Neural cell (in vitro differentiated cells): Measurements from ENCODE around the gene TTC34. TPM values are rescaled to one million over a fixed set of nuclear protein-coding genes. Genes with fewer than 3 reads are reported as not detected.

Source experiments
- H2AFZ ChIP-seq: fragments of 200-600, 300-800 bp; sonication (generic), shearing (Covaris generic); 2 replicates; pipeline ENCODE4 v1.6.0; 2014; ENCODE audit warnings: low read depth, mild to moderate bottlenecking, antibody characterized with exemption, low read length, moderate library complexity
- H3F3A ChIP-seq: fragments of 200-600 bp; shearing (Covaris generic); 2 replicates; pipeline ENCODE4 v1.6.1; 2016; ENCODE audit warnings: mild to moderate bottlenecking, moderate library complexity, mixed read lengths, antibody characterized with exemption, low read length; ENCODE audit not compliant: insufficient read depth, poor library complexity, severe bottlenecking
- H3K27ac ChIP-seq: fragments of 200-600, 300-800 bp; sonication (generic), shearing (Covaris generic); 2 replicates; pipeline ENCODE4 v1.5.1; 2014; ENCODE audit warnings: mild to moderate bottlenecking, low read length, moderate library complexity
- H3K27me3 ChIP-seq: fragments of 300-800, 200-600 bp; sonication (generic), shearing (Covaris generic); 2 replicates; pipeline ENCODE4 v1.6.0; 2014; ENCODE audit warnings: mild to moderate bottlenecking, low read depth, low read length, moderate library complexity; ENCODE audit not compliant: insufficient read depth
- H3K36me3 ChIP-seq: fragments of 300-800, 200-600 bp; sonication (generic), shearing (Covaris generic); 2 replicates; pipeline ENCODE4 v1.5.1; 2014; ENCODE audit warnings: mild to moderate bottlenecking, antibody characterized with exemption, low read length, moderate library complexity; ENCODE audit not compliant: insufficient read depth
- H3K4me2 ChIP-seq: fragments of 300-800, 200-600 bp; sonication (generic), shearing (Covaris generic); 2 replicates; pipeline ENCODE4 v1.6.0; 2014; ENCODE audit warnings: mild to moderate bottlenecking, low read length
- H3K4me3 ChIP-seq: fragments of 300-800, 200-600 bp; sonication (generic), shearing (Covaris generic); 2 replicates; pipeline ENCODE4 v1.5.1; 2014; ENCODE audit warnings: mild to moderate bottlenecking, low read length, moderate library complexity
- H3K79me2 ChIP-seq: fragments of 200-600 bp; shearing (Covaris generic); replicated peaks from 2 replicates; pipeline ENCODE4 v1.6.0; 2014; ENCODE audit warnings: mild to moderate bottlenecking, low read length, moderate library complexity; ENCODE audit not compliant: insufficient read depth
- H3K9ac ChIP-seq: fragments of 300-800, 200-600 bp; sonication (generic), shearing (Covaris generic); 2 replicates; pipeline ENCODE4 v1.6.1; 2016; ENCODE audit warnings: mild to moderate bottlenecking, low read length, mixed read lengths
- H3K9me2 ChIP-seq: fragments of 200-600 bp; shearing (Covaris generic); 2 replicates; pipeline ENCODE4 v1.6.1; 2016; ENCODE audit warnings: mild to moderate bottlenecking, low read length, mixed read lengths; ENCODE audit not compliant: insufficient read depth
- H3K9me3 ChIP-seq: fragments of 200-600, 300-800 bp; sonication (generic), shearing (Covaris generic); 2 replicates; pipeline ENCODE4 v1.6.1; 2016; ENCODE audit warnings: mild to moderate bottlenecking, mixed run types, low read length, moderate library complexity, mixed read lengths
- H4K20me1 ChIP-seq: fragments of 200-600 bp; shearing (Covaris generic); 2 replicates; pipeline ENCODE4 v1.6.1; 2016; ENCODE audit warnings: mild to moderate bottlenecking, mixed run types; ENCODE audit not compliant: insufficient read depth
- EP300 ChIP-seq: fragments of 450-650 bp; conservative IDR thresholded peaks from 2 replicates; pipeline ENCODE4 v1.6.1; 2014; ENCODE audit warnings: antibody characterized with exemption, mild to moderate bottlenecking, moderate library complexity; ENCODE audit not compliant: poor library complexity, severe bottlenecking
- EZH2 ChIP-seq: fragments of 200-600, 300-800 bp; shearing (Covaris generic), sonication (generic); IDR thresholded peaks from 2 replicates; pipeline ENCODE4 v1.6.1; 2014; ENCODE audit warnings: antibody characterized with exemption, low read length, borderline replicate concordance, mild to moderate bottlenecking; ENCODE audit not compliant: insufficient read depth, poor library complexity, severe bottlenecking
- MXI1 ChIP-seq: fragments of 450-650 bp; conservative IDR thresholded peaks from 2 replicates; pipeline ENCODE4 v1.6.1; 2014; ENCODE audit warnings: antibody characterized with exemption, mild to moderate bottlenecking; ENCODE audit not compliant: poor library complexity, severe bottlenecking
- POLR2AphosphoS5 ChIP-seq: IDR thresholded peaks from 2 replicates; pipeline ENCODE4 v1.6.1; 2012
- RAD21 ChIP-seq: fragments of 450-650 bp; conservative IDR thresholded peaks from 2 replicates; pipeline ENCODE4 v1.6.1; 2014; ENCODE audit warnings: antibody characterized with exemption, mild to moderate bottlenecking, moderate library complexity
- SMC3 ChIP-seq: fragments of 450-650 bp; conservative IDR thresholded peaks from 2 replicates; pipeline ENCODE4 v1.6.1; 2014; ENCODE audit warnings: antibody characterized with exemption, mild to moderate bottlenecking, moderate library complexity; ENCODE audit not compliant: poor library complexity
- TAF1 ChIP-seq: IDR thresholded peaks from 2 replicates; pipeline ENCODE4 v1.6.1; 2012; ENCODE audit warnings: low read depth
- polyA plus RNA-seq: library from polyadenylated mRNA; depleted of rRNA; stranded (reverse); fragments of >200 nt; gene quantifications from 2 replicates; pipeline ENCODE4 v1.2.3, GENCODE V29; 2014
- TF ChIP-seq, protein P1 (sequence below): IDR thresholded peaks from 2 replicates; pipeline ENCODE4 v1.6.1; 2012; ENCODE audit warnings: borderline replicate concordance
- TF ChIP-seq, protein P2 (sequence below): fragments of 450-650 bp; IDR thresholded peaks from 2 replicates; pipeline ENCODE4 v1.5.1; 2014; ENCODE audit warnings: antibody characterized with exemption, mild to moderate bottlenecking, moderate library complexity; ENCODE audit not compliant: poor library complexity, severe bottlenecking

The TTC34 gene
- polyA plus RNA-seq, 1 donor from 2014 or later, result 0.05 TPM

DNA sequence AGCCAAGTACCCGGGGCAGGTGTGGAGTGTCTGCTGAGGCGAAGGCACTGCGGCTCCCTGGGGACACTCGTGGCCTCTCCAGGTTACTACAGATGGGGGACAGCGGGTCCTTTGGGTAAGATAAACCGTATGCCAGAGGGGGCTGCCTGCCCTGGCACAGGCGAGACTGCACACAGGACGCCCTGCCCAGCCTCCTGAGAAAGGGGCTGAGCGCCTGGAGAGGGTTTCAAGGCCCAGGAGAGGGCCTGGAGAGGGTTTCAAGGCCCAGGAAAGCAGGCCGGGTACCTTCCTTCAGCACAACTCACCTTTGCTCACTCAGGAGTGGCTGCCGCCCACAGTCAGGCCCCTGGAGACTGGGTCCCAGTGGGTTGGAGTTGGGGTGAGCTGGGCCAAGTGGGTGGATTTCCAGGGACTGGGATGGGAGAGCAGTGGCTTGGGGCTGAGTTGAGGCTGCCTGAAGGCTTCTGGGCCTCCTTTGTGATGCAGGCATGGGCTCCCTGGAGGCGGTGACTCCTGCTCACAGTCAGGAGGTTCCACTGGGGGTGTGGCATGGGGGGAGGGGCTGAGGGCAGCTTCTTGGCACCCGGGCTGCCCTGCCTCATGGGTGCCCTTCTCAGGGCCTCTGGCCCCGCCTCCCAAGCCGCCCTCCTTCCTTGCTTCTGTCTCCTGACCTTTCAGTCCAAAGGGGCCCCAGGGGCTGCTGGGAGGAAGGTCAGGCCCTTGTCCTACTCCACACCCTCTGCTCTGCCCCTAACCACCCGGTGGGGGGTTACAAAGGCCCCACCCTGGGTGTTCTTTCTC is 168.7 kb downstream of the TTC34 start, which contains the start of gene MMEL1:
Gene MMEL1, minus strand, starts transcription at position 456 of the 801 bp plus-strand sequence. CDS start 3,532 bp downstream, outside the sequence.
- no peaks in the 10 kb centered on the region for H3F3A ChIP-seq
- H3K9me3 ChIP-seq, result no peaks in the 10 kb centered on the region
- no peak within 1 kb of the TSS for H3K27ac ChIP-seq
- H2AFZ ChIP-seq, result no peak within 1 kb of the TSS
- no peak within 1 kb of the TSS for H3K4me3 ChIP-seq
- no peaks in the 10 kb centered on the region for H3K79me2 ChIP-seq
- TF ChIP-seq EP300, result no peak
- no peak for TF ChIP-seq TAF1
- no peak within 1 kb of the TSS for H3K9ac ChIP-seq
- no peaks in the 10 kb centered on the region for H3K9me2 ChIP-seq
- H4K20me1 ChIP-seq, result no peaks in the 10 kb centered on the region
- H3K4me2 ChIP-seq, result no peak within 1 kb of the TSS
- H3K36me3 ChIP-seq, result no peaks in the 10 kb centered on the region
- peaks cover 25% of the 10 kb centered on the region for H3K27me3 ChIP-seq

DNA sequence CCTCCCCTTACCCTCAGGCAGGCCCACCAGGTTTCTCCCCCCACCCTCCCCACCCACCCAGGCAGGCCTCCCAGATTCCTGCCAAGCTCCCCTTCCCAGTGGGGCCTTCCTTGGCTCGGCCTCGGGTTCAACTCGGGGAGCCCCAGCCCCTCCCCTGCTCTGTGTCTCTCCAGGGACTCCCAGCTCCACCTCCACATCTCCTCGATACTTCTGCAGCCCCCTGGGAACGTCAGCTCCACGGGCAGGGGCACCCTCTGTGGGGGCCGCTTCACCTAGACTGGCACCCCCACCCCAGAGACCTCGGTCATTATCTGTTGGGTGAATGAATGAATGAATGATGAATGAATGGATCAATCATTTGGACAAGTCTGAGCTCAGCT is 169.5 kb downstream of the TTC34 start:
- Histone ChIP-seq H3K4me2 (no peak overlapping the region), H3K9ac (no peak overlapping the region), H3K36me3 (no peaks in the 10 kb centered on the region), H3K9me3 (no peaks in the 10 kb centered on the region), H3F3A (no peaks in the 10 kb centered on the region), H3K9me2 (no peaks in the 10 kb centered on the region), H3K27me3 (peaks cover 31% of the 10 kb centered on the region), H3K79me2 (no peaks in the 10 kb centered on the region), H2AFZ (no peak overlapping the region), H3K4me3 (no peak overlapping the region), H3K27ac (no peak overlapping the region), H4K20me1 (no peaks in the 10 kb centered on the region)
- TF ChIP-seq EP300 (no peak), POLR2AphosphoS5 (no peak), MXI1 (no peak), TAF1 (no peak), SMC3 (no peak)
- TF ChIP-seq, protein P1, sequence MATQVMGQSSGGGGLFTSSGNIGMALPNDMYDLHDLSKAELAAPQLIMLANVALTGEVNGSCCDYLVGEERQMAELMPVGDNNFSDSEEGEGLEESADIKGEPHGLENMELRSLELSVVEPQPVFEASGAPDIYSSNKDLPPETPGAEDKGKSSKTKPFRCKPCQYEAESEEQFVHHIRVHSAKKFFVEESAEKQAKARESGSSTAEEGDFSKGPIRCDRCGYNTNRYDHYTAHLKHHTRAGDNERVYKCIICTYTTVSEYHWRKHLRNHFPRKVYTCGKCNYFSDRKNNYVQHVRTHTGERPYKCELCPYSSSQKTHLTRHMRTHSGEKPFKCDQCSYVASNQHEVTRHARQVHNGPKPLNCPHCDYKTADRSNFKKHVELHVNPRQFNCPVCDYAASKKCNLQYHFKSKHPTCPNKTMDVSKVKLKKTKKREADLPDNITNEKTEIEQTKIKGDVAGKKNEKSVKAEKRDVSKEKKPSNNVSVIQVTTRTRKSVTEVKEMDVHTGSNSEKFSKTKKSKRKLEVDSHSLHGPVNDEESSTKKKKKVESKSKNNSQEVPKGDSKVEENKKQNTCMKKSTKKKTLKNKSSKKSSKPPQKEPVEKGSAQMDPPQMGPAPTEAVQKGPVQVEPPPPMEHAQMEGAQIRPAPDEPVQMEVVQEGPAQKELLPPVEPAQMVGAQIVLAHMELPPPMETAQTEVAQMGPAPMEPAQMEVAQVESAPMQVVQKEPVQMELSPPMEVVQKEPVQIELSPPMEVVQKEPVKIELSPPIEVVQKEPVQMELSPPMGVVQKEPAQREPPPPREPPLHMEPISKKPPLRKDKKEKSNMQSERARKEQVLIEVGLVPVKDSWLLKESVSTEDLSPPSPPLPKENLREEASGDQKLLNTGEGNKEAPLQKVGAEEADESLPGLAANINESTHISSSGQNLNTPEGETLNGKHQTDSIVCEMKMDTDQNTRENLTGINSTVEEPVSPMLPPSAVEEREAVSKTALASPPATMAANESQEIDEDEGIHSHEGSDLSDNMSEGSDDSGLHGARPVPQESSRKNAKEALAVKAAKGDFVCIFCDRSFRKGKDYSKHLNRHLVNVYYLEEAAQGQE, result no peak

DNA sequence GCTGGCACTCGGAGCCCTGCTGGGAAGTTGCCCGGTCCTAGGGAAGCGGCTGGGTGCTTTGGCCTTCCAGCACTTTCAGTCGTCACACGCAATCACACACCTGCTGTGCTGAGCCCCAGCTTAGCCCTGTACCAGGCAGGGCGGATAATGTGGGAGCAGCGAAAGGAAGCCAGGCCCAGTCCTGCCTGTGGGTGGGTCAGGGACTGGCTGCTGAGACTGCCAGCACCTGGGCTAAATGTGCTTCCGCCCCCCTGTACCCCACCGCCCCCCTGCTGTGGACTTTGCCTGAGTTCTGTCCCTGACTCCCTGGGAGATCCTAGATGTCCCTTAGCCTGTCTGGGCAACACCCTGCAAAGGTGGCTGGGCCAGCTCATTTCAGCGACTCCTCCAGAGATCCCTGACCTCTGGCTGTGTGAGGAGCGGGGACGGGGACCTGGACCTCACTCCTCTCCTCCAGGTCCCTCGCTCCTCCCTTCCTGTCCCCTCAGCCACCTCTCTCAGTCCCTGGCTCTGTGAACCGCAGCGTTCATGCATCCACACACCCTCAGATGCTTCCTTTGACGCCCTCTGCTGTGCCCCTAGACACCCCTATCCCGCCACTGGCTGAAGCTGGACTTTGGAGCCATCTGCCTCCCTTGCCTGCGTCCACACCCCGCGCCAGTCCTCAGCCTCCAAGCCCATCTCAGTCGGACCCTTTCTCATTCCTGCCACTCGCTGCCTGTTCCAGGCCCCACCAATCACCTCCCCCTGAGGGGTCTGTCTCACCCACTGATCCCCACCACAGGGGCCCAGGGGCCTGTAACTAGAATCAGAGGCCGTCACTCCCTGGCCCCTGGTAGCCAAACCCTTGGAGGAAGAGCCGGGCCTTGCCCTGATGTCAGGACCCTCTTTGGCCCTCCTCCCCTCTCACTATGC is 170.1 kb downstream of the TTC34 start:
- H3K36me3 ChIP-seq, result no peaks in the 10 kb centered on the region
- no peaks in the 10 kb centered on the region for H3K9me2 ChIP-seq
- H4K20me1 ChIP-seq, result no peaks in the 10 kb centered on the region
- H3F3A ChIP-seq, result no peaks in the 10 kb centered on the region
- H3K4me2 ChIP-seq, result no peak overlapping the region
- H3K79me2 ChIP-seq, result no peaks in the 10 kb centered on the region
- no peak overlapping the region for H2AFZ ChIP-seq
- no peak overlapping the region for H3K27ac ChIP-seq
- H3K9ac ChIP-seq, result no peak overlapping the region
- peaks cover 31% of the 10 kb centered on the region for H3K27me3 ChIP-seq
- TF ChIP-seq MXI1 (no peak), RAD21 (no peak), POLR2AphosphoS5 (no peak), TAF1 (no peak), EZH2 (no peak), SMC3 (no peak), EP300 (no peak)
- TF ChIP-seq, protein P1, result no peak
- TF ChIP-seq, protein P2, sequence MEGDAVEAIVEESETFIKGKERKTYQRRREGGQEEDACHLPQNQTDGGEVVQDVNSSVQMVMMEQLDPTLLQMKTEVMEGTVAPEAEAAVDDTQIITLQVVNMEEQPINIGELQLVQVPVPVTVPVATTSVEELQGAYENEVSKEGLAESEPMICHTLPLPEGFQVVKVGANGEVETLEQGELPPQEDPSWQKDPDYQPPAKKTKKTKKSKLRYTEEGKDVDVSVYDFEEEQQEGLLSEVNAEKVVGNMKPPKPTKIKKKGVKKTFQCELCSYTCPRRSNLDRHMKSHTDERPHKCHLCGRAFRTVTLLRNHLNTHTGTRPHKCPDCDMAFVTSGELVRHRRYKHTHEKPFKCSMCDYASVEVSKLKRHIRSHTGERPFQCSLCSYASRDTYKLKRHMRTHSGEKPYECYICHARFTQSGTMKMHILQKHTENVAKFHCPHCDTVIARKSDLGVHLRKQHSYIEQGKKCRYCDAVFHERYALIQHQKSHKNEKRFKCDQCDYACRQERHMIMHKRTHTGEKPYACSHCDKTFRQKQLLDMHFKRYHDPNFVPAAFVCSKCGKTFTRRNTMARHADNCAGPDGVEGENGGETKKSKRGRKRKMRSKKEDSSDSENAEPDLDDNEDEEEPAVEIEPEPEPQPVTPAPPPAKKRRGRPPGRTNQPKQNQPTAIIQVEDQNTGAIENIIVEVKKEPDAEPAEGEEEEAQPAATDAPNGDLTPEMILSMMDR, result no peak
- no peak overlapping the region for H3K4me3 ChIP-seq
- no peaks in the 10 kb centered on the region for H3K9me3 ChIP-seq
